Lower leg skin (tissue), 4 donors: ENCODE measurements around the gene SCFD2. TPM values are rescaled to one million over a fixed set of nuclear protein-coding genes. Genes with fewer than 3 reads are reported as not detected.

Source experiments
- DNase-seq, 2 donors: peaks; one replicate each; pipeline ENCODE4 v3.0.0-alpha.2; 2019; ENCODE audit warnings: low spot score in 2 of 2
- H3K4me3 ChIP-seq: fragments of 200-600 bp; sonication (generic); 2 replicates; pipeline ENCODE4 v1.5.1; 2017; ENCODE audit warnings: mild to moderate bottlenecking, low read depth; ENCODE audit not compliant: poor library complexity, severe bottlenecking
- CTCF ChIP-seq, 3 donors: fragments of 450-650 bp; IDR thresholded peaks; one replicate each; pipeline ENCODE4 v1.5.1; 2016; ENCODE audit warnings: antibody characterized with exemption in 3 of 3, mild to moderate bottlenecking in 3 of 3, moderate library complexity in 2 of 3
- POLR2A ChIP-seq, 2 donors: fragments of 450-650 bp; IDR thresholded peaks; one replicate each; pipeline ENCODE4 v1.6.1; 2016 to 2017; ENCODE audit warnings: antibody characterized with exemption in 2 of 2, mild to moderate bottlenecking in 1 of 2, moderate library complexity in 1 of 2
- WGBS, 2 donors: methylation state at CpG; one replicate each; pipeline ENCODE4 v1.1.5; 2018; 5-methylcytosine and 5-hydroxymethylcytosine counted together
- intact Hi-C: fragments of 100-400 bp; cut with DNase I; formaldehyde crosslinking; loops from one replicate; pipeline ENCODE4 v1.15.0; 2023; ENCODE audit warnings: low total_unique reads
- total RNA-seq, 4 donors: library from RNA; depleted of rRNA; stranded (reverse); fragments of >200 nt; gene quantifications; one replicate each; pipeline ENCODE4 v1.1.0, GENCODE V29; 2016

Gene SCFD2
- total RNA-seq, 4 donors from 2014 or later: 13.6 to 23.3 (median 19.0) TPM

DNA sequence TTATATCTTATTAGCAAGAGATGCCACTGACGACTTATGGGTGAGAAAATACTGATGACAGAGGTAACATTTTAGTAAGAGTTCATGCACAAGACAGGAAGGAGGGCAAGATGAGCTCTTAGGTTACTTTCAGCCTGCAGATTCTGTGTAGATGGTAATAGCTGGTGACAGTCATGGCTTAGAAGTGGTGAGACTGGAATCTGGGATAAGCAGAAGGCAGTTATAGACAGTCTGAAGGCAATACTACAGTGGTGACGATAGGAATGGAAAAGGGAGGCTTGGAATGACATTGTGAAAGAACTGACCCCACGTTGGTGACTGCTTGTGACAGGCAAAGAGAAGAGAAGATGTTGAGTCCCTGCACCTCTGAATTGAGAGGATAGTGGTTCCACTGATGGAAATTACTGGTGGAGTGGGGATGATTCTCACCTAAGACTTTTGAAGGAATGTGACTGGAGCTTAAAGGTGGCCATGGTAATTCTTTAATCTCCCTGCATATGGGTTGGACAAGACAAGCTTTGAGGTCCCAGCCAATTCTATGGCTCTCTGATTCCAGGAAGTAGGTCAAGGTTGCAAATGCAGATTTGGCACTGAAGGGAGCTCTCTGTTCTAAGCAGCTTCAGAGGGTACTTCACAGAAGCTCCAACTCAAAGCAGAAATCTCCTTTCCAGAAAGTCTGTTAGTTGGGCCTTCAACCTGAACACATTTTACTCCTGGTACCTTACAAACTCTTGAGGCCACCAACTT is 404.0 kb downstream of the SCFD2 start:
- intact Hi-C loops: no loop called here
- no peak overlapping the region for H3K4me3 ChIP-seq
- no peak for TF ChIP-seq CTCF (IDR thresholded peaks at IDR 0.05)
- TF ChIP-seq POLR2A (IDR thresholded peaks at IDR 0.05): no peak
- DNase-seq: no peak
- WGBS, 2 donors: 89% methylated on average over 3 of the region's 3 CpGs

- WGBS, 2 donors: 65 to 68% methylated on average over 3 of the region's 3 CpGs
- TF ChIP-seq POLR2A (IDR thresholded peaks at IDR 0.05): no peak
- TF ChIP-seq CTCF (IDR thresholded peaks at IDR 0.05): no peak
- DNase-seq: no peak
- H3K4me3 ChIP-seq: no peak overlapping the region
- intact Hi-C loops: no loop called here
Observed at GRCh38 chr4:52959541-52959940, 406.3 kb downstream of the SCFD2 start.

DNA sequence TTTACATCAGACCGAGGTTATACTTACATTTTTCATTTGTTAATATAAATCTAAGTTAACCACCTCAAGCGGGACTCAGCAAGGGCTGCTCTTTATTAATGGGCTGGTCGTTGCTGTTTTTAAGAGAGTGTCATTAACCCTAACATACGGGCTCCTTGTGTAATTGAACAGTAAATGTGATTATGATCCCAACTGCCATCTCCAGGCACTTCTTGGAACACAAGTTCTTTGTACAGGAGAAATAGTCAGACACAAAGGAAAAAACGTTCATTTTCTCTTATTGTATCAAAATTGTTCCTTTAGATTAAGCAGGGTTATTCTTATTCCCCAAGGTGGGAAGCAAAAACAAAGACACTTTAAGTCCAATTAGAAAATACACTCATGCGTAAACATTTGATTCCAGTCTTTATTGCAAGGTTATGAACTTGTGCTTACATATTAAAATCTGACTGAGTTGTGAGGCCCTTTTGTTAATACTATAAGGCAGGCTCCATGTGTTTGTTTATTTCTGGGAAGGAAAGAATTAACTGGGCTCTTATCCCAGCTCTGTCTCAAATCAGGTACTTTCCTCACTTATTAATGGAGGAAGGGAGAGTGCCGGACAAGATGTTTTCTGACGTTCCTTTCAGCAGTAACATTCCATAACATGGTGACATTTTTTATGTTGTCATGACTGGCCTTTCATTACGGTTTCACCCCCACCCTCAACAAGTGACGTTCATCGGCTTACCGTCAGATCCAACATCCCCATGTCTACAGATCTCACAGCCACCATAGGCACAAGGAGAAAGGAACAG is 407.8 kb downstream of the SCFD2 start:
- DNase-seq: no peak

GRCh38 chr4:52957220-52957686 is 408.6 kb downstream of the SCFD2 start:
- intact Hi-C loops: no loop called here
- no peak overlapping the region for H3K4me3 ChIP-seq
- WGBS, 2 donors: 50 to 66% methylated on average over 9 of the region's 9 CpGs
- no peak for DNase-seq
- TF ChIP-seq POLR2A (IDR thresholded peaks at IDR 0.05) (no peak), CTCF (IDR thresholded peaks at IDR 0.05) (no peak)

More for the DNA sequence above, 407.8 kb downstream of the SCFD2 start:
- H3K4me3 ChIP-seq: no peak overlapping the region
- intact Hi-C loops: no loop called here
- no peak for TF ChIP-seq CTCF (IDR thresholded peaks at IDR 0.05)
- TF ChIP-seq POLR2A (IDR thresholded peaks at IDR 0.05): no peak
- WGBS, 2 donors: 75 to 76% methylated on average over 12 of the region's 12 CpGs

DNA sequence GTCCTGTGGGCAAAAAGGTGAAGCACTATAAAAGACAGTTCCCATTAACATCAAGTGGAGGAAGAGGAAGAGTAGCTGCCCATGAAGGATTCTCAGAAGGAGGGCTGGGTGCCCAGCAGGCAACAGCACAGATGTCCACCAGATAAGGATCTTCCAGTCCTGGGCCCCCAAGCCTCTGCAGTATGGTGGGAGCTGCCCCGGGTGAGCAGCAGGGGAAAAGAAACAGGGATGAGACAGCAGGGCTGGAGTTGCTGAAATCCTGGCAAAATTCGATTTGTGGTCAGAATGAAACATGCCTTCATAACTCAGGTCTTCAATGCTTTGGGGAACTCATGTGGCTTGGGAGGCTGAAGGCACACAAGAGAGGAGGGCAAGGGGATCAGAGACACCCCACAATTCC is 409.2 kb downstream of the SCFD2 start:
- DNase-seq: no peak
- H3K4me3 ChIP-seq: no peak overlapping the region
- WGBS, 2 donors: 76 to 87% methylated on average over 2 of the region's 2 CpGs
- no peak for TF ChIP-seq POLR2A (IDR thresholded peaks at IDR 0.05)
- no peak for TF ChIP-seq CTCF (IDR thresholded peaks at IDR 0.05)
- intact Hi-C loops: no loop called here
